Activated T-helper 1 cell treated with anti-CD3 and anti-CD28 coated beads, Interleukin-2, amount 50 U/mL, for 16 hours (primary cell): Measurements from ENCODE around the gene TMPRSS4.

ENCODE experiments used
- DNase-seq, 2 donors: peaks; one replicate each; pipeline ENCODE4 v3.0.0-alpha.2; 2020; ENCODE audit warnings: low read depth in 1 of 2, low spot score in 1 of 2

The TMPRSS4 gene

GRCh38 chr11:118078911-118079411 is 2.1 kb downstream of the TMPRSS4 start:
- DNase-seq = no peak

- no peak for DNase-seq
Measured at GRCh38 chr11:118079491-118079890, 2.6 kb downstream of the TMPRSS4 start.

- DNase-seq = no peak
Measured at GRCh38 chr11:118080296-118080695, 3.4 kb downstream of the TMPRSS4 start.

GRCh38 chr11:118081241-118081958 is 4.5 kb downstream of the TMPRSS4 start:
- DNase-seq = no peak

GRCh38 chr11:118082880-118083552 is 6.1 kb downstream of the TMPRSS4 start:
- no peak for DNase-seq

- no peak for DNase-seq
Measured at GRCh38 chr11:118084247-118084646, 7.4 kb downstream of the TMPRSS4 start.

GRCh38 chr11:118084656-118085055 is 7.8 kb downstream of the TMPRSS4 start:
- no peak for DNase-seq

- DNase-seq = no peak
Measured at GRCh38 chr11:118086913-118087768, 10.3 kb downstream of the TMPRSS4 start, which contains the start of gene SMIM35. Gene SMIM35, minus strand, starts transcription at chr11:118086963. Its CDS starts 206 bp downstream, at chr11:118086757.

- no peak for DNase-seq
Measured at GRCh38 chr11:118087931-118088330, 11.1 kb downstream of the TMPRSS4 start.

- no peak for DNase-seq
Measured at GRCh38 chr11:118088531-118088930, 11.7 kb downstream of the TMPRSS4 start.

- no peak for DNase-seq
Measured at GRCh38 chr11:118090545-118091162, 13.8 kb downstream of the TMPRSS4 start.

GRCh38 chr11:118091690-118092089 is 14.8 kb downstream of the TMPRSS4 start:
- no peak for DNase-seq

- DNase-seq = no peak
Measured at GRCh38 chr11:118092907-118093571, 16.2 kb downstream of the TMPRSS4 start.

GRCh38 chr11:118095493-118095892 is 18.6 kb downstream of the TMPRSS4 start:
- no peak for DNase-seq

- DNase-seq = no peak
Measured at GRCh38 chr11:118095967-118096367, 19.1 kb downstream of the TMPRSS4 start.

GRCh38 chr11:118098996-118099837 is 22.3 kb downstream of the TMPRSS4 start:
- no peak for DNase-seq

- no peak for DNase-seq
Measured at GRCh38 chr11:118099838-118100556, 23.1 kb downstream of the TMPRSS4 start.

- no peak for DNase-seq
Measured at GRCh38 chr11:118100691-118101232, 23.9 kb downstream of the TMPRSS4 start.
